GM19372 (cell line): ENCODE results near the gene LAMA2.

Experiments used
- ATAC-seq: cut with Tn5 transposase; IDR thresholded peaks from one replicate; pipeline ENCODE4 v1.9.1; 2021; ENCODE audit warnings: mild to moderate bottlenecking, low read depth, moderate library complexity; ENCODE audit not compliant: unreplicated experiment

Gene LAMA2

DNA sequence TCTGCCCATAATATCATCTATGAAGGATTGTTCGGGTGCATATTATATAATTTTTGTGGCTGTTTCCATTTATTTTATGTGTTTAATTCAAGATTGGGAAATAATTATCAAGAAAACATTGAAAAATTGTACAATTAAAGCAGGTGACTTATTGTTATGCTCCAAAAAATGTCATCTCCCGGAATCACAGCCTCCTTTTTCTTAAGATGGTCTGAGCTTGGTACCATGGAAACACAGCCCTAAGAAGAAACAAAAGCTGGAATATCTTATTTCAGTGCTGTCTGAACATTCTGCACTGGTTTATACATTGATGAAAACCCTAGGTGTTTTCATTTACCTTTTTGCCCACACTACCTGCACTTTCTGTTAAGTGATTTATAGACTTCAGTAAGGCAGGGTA lies 459.9 kb downstream of the LAMA2 start:
- no peak for ATAC-seq

DNA sequence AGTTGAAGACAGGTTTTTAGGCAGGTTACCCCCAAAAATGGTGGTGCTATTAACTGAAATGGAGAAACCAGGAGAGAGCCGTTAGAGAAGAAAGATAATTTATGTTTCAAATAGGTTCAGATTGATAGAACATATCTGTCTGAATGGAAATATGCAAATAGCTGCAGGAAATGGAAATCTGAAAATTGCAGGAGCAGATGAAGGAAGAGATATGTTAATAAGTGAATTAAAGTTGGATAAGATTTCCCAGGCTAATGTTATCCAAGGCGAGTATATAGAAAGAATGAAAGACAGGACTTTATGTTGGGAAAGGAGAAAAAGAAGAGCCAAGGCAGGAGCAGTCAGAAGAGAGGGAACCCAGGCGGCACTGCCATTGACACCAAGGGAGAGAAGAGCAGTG lies 461.4 kb downstream of the LAMA2 start:
- ATAC-seq, result no peak

DNA sequence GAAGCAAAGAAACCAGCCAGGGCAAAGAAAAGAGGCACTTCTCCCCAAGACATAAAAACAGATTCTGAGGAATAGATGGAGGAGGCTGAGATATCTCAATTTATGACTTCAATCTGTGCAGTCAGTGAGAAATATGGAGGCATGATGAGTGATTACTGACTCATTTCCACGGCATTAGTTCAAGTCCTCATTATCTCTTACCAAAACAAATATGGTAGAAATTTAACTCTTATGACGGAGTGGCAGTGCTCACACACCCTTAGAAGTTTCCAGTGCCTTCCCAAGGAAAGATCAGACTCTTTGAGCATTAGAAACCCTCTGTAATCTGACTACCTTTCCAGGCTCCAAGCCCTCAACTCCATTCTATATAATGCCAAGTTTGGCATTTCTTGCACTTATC lies 463.0 kb downstream of the LAMA2 start:
- no peak for ATAC-seq

DNA sequence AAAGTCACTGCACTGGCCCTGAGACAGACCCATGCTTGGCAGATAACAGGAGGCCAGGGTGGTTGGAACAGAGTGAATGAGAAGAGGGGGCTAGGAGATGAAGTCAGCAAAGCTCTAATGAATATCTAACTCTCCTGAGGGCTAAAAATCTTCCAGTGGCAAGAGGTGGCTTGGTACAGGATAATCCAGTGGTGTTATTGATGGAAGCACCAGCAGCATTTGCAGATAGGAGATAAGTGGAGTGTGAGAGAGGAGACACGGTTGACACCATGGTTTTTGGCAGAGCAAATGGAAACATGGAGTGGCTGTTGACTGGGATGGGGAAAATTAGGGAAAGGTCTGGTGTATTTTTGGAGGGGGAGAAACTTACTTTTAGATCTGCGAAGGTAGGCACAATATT lies 464.0 kb downstream of the LAMA2 start:
- ATAC-seq, result no peak

DNA sequence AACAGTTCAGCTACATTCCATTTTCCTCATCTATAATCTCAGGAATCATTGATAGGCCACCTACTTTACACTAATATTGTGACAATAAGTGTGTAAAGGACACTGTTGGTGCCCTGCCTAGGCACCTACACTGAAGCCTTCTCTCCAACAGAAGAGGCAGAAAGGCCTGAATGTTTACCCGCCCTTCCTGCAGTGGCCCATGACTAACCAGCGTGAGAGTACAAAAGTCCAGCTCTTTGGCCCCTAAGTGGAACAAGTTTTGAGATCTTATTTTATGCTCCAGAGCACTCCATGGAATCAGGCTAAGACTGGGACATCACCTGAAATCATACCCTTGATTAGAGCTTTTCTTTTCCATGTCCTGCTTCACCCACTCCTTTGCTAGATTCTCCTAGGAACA lies 467.3 kb downstream of the LAMA2 start:
- ATAC-seq, result no peak

DNA sequence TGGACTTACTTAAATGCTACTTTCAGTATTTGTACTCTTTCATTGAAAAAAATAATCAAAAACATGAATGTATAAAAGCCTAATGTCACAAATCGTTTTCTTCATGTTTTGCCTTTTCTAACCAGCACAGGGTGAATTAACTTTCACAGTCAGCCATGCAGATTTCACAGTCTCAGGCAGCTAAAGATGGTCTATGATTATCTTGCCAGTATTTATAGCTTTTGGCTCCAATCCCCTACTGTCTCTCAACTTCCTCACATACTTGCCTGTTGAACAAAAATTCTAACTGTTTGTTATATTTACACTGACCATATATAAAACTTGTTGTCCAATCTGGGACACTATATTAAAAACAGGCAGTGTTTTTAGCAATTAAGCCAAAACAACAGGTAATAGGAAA lies 468.9 kb downstream of the LAMA2 start:
- no peak for ATAC-seq

DNA sequence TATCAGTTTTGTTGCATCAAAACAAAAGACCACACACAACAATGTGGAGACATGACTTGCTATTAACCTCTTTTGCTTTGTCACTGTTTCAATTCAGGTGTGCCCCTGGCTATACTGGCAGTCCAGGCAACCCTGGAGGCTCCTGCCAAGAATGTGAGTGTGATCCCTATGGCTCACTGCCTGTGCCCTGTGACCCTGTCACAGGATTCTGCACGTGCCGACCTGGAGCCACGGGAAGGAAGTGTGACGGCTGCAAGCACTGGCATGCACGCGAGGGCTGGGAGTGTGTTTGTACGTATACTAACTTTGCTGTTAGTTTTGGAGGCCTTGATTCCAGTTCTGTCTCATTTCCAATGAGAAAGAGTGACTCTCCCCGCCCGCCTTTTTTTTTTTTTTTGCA lies 470.1 kb downstream of the LAMA2 start:
- ATAC-seq, result no peak

DNA sequence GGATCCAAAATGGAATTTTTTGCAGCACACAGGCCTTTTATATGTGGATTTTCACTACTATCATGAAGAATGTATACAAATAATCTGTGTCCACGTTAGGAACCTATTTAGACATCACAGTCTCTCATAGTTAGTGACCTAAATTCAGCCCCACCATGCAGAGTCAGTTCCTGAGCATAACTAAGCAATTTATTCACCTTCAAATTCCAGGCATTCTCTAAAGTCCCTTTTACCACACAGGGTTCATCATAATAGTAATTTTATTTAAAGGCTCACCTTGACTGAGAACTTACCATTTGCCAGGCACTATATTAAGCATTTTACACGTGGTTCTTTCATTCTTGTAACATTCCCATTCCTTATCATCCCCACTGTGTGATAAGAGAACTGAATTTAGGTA lies 473.2 kb downstream of the LAMA2 start:
- no peak for ATAC-seq

DNA sequence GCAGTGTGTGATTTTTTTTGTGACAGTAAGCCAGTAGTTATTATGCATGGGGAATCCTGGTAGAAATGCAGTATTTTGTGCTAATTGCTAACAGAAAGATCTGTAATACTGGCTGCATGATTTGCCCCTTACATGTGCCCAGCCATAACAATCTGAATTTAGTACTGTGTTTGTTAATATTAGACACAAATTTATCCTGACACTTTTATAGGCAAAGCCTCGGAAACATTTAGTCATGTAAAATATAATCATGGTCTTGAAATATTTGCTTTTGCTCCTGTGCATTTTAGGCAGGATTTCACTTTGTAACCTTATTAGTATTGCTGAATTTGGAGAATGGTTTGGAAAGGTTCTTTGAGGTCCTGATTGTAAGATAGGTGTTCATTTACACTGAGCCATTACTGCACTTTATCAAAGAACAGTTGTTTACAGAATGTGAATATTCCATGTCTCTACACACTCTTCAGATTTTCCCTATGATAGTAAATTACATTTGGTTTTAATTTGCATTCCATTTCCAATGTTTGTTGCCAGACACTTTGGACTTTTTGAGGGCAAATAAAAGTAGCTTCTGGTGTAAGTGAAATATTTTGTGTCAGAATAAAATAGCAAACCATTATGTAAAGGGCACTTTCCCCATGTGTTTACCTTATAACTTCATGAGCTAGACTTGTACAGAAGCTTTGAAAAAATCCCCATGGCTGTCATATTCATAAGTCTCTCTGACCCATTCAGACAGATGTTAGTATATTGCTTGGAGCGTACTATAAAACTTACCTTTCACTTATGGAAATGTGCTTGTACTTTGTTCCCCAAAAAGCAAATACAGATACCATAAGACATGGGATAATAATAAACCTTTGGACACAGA lies 477.1 kb downstream of the LAMA2 start:
- ATAC-seq, result no peak

DNA sequence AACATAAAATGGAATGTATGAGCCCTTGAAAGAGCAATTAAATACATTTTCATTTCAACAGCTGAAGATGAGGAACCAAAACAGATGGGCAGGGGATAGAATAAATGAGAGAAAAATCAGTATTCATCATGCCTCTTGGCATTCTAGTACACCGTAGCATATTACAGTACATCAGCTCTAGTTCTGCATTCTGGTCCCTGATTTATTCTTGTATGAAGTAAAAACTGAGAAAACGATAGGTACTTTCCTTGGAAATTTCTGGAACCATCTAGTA lies 477.7 kb downstream of the LAMA2 start:
- ATAC-seq, result no peak

DNA sequence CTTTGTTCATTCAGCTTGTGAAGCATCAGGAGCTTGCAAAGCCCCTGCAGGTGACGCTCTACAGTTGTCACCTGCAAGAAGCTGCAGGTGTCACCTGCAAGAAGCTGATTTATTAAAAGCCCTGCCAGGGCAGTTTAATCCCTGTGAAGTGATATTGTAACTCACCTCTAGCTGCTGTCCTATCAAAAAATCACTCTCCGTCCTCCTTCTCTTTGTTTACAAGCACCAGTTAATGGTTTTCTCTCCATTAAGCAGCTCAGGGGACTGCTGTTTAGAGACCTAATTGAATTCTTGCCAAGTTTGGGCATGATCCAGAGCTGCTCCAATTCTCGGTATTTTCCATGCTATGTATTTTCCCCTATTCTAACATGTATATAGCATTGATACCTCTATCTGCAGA lies 481.1 kb downstream of the LAMA2 start:
- no peak for ATAC-seq

DNA sequence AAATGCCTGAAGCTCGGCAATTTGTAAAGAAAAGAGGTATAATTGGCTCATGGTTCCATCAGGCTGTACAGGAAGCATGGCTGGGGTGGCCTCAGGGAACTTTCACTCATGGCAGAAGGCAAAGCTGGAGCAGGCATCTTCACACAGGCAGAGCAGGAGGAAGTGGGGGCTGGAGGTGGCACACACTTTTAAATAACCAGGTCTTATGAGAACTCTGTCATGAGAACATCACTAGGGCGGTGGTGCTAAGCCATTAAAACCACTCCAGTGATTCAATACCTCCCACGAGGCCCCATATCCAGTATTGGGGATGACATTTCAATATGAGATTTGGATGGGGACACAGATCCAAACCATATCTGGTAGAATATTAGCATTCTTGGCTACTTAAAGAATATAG lies 481.8 kb downstream of the LAMA2 start:
- no peak for ATAC-seq

DNA sequence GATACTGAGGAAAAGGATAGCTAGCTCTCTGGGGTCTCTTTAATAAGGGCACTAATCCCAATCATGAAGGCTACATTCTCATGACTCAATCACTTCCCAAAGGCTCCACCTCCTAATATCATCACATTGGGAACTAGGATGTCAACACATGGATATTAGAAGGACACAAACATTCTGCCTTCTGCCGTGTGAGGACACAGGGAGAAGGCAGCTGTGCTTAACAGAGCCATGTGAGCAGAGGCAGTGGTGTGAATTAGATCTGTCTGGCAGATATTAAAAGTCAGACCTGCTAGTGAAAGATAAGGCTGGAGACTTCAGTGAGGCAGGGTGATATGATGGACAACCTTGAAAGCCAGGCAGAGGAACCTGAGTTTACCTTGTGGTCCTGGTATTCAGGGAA lies 485.1 kb downstream of the LAMA2 start:
- no peak for ATAC-seq

DNA sequence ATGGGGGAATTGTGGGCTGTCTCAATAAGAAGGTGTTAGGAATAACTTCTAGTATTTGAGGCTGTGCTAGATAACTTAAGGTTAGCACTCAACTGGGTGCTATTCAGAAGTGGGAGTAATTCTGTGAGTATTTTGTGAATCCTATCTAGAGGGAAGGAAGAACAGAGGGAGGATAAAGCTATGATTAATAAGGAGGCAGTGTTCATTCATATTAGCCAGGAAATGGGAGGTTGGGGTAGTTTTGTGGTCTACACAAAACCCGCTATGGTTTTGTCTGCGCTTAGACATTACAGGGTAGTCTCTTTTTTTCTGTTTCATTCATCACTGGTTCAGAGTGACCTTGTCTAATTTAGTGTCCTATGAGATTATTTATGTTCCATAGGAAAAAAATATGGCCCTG lies 486.0 kb downstream of the LAMA2 start:
- ATAC-seq, result no peak

DNA sequence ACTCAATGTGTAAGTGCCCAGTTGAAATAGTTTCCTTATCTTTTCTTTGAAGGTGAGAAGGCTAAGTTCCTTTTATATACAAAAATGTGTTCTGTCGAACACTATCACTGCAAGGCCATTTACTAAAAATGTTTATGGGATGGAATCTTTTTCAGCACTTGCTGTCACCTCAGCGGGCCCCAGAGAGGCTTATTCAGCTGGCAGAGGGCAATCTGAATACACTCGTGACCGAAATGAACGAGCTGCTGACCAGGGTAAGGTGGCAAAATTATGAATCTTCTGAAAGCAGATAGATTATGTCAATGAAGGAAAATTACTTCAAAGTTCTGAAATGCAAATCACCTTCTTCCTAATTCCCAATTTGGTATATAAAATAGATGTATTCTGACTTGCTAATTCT lies 486.8 kb downstream of the LAMA2 start:
- ATAC-seq, result no peak

DNA sequence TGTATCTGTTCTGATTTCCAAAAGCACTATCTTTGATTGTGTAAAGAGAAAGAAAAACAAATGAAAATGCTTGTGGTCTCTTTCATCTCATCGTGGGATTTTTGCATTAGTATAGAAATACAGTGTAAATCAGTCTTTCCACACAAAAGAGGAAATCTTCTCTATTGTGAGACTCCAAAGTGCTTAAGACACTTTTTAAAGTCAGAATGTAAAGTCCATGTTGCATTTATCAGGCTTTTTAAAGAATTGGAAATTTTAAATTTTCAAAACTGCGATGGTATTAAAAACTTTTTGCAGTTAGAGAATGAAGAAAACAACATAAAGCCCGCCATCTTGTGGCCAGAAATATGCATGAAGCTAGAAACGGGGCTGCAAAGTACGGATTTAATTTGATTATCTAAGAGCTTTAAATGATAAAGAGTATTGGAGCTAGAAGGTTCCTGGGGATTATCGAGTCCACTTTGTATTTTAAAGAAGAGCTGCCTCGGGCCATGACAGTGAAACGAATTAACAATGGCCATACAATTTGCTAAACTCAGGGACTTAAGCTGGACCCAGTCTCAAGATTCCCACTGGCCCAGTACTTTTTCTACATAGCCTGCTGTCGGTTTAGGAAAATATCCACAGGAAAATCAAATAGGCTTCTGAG lies 487.5 kb downstream of the LAMA2 start:
- no peak for ATAC-seq

DNA sequence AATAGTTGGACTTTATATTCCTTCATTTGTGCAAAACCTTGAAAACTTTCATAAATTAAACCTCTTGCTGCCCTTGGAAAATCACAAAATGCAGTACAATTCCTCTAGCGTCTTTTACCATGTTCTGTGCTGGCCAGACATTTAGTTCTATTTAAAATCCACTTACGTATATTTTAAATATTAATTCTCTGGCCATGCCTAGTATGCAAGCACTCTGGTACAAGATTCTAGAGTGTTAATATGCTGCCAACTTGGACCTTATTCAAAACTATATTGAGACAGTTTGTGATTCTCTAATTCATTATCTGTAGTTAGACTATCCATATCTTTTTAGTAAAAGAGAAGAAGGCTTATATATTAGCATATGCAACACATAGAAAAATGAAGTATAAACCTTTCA lies 498.9 kb downstream of the LAMA2 start:
- no peak for ATAC-seq

DNA sequence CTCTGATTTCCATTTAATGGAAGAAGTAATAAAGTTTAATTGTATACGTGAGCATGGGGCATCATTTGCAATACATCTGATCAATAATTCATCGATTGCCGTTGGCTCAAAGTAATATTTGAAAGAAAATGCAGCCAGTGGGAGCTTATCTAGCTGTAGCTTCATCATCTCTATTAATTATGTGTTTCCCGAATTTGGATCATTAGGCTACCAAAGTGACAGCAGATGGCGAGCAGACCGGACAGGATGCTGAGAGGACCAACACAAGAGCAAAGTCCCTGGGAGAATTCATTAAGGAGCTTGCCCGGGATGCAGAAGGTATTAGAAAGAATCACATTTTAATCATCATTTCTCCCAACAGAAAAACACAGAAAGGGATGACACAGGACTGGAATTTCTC lies 500.0 kb downstream of the LAMA2 start:
- ATAC-seq, result no peak

DNA sequence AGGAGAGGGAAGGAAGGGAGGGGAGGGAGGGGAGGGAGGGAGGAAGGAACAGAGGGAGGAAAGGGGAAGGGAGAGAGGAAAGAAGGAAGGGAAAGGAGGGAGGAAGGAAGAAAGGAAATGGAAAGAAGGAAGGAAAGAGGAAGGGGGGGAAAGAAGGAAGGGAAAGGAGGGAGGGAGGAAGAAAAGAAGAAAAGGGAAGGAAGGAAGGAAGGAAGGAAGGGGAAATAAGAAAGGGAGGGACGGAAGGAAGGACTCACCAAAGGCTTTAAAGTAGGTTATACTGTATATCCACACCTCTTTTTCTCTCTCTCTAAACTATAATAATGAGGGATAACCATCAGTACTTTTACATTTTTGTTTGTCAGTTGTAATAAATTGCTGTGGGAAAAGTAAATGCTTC lies 502.2 kb downstream of the LAMA2 start:
- ATAC-seq, result no peak

DNA sequence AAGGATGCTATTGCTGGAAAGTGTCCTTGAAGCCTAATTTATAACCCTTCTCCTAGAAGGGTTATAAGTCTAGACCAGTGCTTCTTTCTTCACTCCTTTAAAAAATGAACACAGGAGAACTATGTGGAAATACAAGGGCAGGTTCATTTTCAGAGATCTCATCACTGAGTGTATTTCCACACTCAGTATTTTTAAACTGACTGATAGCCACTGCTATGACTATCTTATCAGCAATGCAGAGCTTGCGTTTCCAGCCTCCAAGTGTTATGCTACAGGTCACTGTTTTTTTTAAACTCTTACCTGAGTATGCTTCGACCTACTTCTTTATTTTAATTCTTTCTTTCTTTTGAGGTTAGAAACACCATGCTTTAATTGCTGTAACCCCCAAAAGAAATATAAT lies 508.0 kb downstream of the LAMA2 start:
- ATAC-seq, result no peak

DNA sequence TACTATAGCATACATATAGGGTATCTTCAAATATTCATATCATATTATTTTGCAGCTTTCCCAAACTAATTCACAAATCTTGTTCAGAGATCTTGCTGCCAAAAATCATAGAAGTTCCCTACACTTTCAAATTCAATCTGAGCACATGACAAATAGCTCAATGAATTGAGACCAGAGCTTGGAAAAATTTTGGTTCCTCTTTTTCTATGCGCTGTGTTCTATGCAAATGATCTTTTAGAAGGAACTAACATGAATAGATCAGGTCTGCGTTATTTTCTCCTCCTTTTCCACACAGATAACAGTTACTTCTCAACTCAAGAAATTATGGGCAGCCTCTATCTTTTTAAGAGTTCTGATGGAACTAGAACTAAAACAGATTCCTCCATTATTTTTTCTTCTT lies 510.7 kb downstream of the LAMA2 start:
- ATAC-seq, result peak; percentile 58

DNA sequence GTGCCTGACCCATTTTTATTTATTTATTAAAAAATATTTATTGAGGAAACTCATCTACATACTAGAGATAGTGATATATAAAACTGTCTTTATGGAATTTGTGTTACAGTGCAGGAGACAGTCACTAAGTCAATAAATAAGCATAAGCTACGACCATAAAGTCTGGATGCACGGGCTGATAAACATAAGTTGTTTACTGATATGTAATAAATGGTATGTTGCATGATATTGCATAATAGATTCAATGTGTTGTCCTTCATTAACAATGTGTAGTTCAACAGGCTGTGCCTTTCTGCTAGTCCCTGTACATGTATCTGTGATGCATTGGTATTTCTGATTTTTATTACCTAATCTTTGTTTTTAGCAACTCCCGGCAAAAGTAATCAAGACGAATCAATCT lies 515.8 kb downstream of the LAMA2 start:
- ATAC-seq, result no peak

DNA sequence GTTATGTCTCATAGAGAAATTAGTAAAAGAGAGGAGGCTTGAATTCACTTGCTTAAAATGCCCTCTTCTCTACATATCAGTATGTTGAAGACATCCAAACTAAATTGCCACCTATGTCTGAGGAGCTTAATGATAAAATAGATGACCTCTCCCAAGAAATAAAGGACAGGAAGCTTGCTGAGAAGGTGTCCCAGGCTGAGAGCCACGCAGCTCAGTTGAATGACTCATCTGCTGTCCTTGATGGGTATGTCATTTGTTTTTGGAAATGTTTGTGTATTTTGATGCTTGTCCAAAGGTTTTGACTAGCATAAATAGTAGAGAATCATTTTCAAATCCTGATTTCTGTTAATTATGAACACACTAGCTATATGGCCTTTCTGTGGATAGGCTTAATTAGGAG lies 519.3 kb downstream of the LAMA2 start:
- no peak for ATAC-seq
